GM12873 (cell line): ENCODE results near the gene ZNF697.

Experiments
- TF ChIP-seq, protein P1 (sequence below): IDR thresholded peaks from 2 replicates; pipeline ENCODE4 v1.5.1; 2012; ENCODE audit warnings: low read depth, mild to moderate bottlenecking, moderate library complexity, low read length, control low read depth; ENCODE audit not compliant: insufficient read depth; ENCODE audit errors: missing control alignments

Gene ZNF697

DNA sequence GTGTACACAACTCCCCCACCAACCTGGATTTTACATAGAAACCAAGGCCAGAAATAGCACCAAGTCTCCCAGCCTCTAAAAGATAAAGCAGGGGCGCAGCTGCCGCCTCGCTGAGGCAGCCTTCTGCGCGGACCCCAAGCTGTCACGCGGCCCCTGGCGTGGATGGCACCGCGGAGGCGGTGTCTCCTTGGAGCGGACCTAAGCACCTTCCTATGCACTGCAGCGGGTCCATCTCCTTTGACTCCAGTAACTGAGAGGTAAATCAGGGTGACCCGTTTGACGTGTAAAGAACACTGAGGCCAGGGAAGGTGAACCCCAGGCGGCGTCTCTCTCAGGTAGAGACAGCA, 17.0 kb downstream of the ZNF697 start:
- TF ChIP-seq, protein P1, sequence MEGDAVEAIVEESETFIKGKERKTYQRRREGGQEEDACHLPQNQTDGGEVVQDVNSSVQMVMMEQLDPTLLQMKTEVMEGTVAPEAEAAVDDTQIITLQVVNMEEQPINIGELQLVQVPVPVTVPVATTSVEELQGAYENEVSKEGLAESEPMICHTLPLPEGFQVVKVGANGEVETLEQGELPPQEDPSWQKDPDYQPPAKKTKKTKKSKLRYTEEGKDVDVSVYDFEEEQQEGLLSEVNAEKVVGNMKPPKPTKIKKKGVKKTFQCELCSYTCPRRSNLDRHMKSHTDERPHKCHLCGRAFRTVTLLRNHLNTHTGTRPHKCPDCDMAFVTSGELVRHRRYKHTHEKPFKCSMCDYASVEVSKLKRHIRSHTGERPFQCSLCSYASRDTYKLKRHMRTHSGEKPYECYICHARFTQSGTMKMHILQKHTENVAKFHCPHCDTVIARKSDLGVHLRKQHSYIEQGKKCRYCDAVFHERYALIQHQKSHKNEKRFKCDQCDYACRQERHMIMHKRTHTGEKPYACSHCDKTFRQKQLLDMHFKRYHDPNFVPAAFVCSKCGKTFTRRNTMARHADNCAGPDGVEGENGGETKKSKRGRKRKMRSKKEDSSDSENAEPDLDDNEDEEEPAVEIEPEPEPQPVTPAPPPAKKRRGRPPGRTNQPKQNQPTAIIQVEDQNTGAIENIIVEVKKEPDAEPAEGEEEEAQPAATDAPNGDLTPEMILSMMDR, result no peak

DNA sequence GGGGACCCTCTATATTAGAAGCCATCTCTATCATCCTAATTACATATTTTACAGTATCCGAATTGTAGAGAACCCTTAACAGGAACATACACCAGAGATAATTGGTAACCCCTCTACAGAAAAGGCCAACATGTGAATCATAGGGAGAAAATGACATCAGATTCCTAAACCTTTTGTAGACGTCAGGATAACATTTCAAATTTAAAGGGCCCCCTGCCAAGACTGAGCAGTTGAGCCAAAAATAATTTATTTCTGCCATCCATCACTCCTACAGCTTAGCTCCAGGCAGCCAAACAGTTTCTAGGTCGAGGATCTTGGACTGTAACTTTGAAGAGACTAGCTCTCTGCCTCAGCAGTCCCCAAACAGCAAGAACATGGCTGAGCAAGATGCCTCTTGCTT, 21.2 kb downstream of the ZNF697 start:
- TF ChIP-seq, protein P1, result no peak

DNA sequence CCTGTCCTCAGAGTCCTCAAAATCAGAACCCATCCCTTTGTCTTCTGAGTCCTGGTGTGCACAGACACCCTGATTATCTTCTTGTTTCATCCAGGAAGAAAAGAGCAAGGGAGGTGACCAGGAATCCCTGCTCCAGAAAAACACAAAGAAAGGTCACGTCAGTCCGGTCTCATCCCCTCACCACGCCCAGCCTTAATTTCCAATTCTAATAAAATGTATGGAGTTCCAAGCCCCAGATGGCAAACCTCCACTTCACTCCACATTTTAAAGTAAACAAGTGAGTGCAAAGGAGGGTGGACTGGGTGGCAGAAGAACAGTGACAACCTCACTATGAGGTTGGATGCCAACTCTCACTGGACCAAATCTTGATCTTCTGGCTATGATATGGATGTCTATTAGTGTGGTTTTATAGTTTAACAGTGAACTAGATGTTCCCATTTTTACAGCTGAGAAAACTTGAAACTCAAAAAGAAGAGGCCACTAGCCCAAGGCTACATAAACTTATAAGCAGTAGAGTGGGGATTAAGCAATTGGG, 22.0 kb downstream of the ZNF697 start:
- TF ChIP-seq, protein P1, result no peak

DNA sequence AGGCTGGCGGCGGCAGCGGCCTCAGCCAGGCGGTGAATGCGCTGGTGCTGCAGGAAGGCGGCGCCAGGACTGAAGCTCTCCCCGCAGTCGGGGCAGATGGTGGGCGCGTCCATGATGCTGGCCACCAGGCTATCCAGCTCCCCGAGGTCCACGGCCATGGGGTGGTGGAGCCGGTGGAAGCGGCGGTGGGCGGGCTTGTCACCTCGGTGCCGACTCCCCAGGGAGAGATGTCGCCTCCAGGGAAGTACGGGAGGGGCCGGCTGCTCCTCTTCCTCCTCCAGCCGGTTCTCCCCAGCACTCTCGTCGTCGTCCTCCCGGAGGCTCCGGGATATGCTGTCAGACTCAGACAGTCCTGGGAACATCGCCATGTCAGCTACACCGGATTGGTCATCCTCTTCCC, 24.4 kb downstream of the ZNF697 start:
- TF ChIP-seq, protein P1, result no peak

DNA sequence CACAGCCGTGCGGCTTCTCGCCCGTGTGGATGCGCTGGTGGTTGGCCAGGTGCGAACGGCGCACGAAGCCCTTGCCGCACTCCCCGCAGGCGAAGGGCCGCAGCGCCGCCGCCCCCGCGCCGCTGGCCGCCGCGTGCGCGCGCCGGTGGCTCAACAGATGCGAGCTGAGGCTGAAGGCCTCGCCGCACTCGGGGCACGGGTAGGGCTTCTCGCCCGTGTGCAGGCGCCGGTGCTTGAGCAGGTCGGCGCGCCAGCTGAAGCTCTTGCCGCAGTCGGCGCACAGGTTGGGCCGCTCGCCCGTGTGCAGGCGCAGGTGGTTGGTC, 24.9 kb downstream of the ZNF697 start:
- TF ChIP-seq, protein P1, result no peak

DNA sequence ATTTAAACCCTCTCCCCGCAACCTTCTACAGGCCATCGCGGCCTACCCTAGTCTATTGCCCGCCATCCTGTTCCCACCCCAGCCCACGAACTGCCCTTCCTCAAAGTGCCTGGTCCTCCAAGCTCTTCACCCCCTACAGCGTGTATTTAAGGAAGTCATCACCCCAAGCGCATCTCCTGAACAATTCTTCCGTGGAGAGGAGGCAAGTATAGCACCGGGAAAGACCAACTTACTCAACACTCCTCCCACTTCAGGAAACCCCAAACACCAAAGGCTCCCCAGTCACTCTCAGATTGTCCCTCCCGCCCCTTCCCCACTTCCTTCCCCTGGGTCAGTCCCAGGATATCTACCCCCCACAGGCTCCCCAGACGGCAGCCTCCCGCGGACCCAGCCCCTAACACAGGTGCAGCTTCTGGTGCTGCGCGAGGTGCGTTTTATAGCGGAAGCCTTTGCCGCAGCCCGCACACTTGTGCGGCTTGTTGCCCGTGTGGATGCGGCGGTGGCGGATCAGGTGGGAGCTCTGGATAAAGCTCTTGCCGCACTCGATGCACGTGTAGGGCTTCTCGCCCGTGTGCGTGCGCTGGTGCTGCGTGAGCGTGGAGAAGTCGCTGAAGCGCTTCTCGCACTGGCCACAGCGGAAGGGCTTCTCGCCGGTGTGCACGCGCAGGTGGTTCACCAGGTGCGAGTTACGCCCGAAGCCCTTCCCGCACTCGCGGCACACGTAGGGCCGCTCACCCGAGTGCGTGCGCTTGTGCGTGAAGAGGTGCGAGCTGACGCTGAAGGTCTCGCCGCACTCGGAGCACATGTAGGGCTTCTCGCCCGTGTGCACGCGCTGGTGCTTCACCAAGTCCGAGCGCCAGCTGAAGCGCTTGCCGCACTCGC, 25.5 kb downstream of the ZNF697 start:
- TF ChIP-seq, protein P1, result no peak

DNA sequence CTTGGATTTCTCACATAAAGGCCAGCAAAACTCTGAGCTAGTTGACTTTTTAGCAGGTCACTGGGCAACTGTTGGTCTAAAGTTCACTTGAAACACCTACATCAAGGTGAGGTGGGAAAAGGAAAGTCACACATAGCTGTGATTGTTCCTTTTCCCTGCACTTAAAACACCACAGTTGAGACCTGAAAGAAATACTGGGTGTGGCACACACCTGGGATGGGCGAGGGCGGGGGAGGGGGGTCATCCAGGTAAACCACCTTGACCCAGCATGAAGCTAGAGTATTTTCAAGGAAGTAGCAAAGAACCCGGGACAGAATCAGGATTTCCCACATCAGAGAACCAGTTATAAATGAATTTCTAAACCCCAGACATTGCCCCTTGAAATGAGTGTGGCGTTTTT, 26.4 kb downstream of the ZNF697 start:
- TF ChIP-seq, protein P1, result no peak
